GM12864 (cell line): ENCODE data around the gene HOXD13.

Experiments
- DNase-seq: peaks from one replicate; pipeline ENCODE4 v3.0.0-alpha.2; 2011; ENCODE audit warnings: low read depth
- H3K4me3 ChIP-seq: 2 replicates; pipeline ENCODE4 v1.5.1; 2011; ENCODE audit warnings: mild to moderate bottlenecking, low read depth, low read length, control low read depth
- CTCF ChIP-seq: IDR thresholded peaks from 2 replicates; pipeline ENCODE4 v1.5.1; 2011; ENCODE audit warnings: low read depth, mild to moderate bottlenecking, moderate library complexity, low read length, control low read depth, inconsistent platforms; ENCODE audit errors: missing control alignments

Gene HOXD13

GRCh38 chr2:176112375-176113302 is 20.1 kb downstream of the HOXD13 start:
- no peak for TF ChIP-seq CTCF
- no peak overlapping the region for H3K4me3 ChIP-seq
- DNase-seq, result no peak

DNA sequence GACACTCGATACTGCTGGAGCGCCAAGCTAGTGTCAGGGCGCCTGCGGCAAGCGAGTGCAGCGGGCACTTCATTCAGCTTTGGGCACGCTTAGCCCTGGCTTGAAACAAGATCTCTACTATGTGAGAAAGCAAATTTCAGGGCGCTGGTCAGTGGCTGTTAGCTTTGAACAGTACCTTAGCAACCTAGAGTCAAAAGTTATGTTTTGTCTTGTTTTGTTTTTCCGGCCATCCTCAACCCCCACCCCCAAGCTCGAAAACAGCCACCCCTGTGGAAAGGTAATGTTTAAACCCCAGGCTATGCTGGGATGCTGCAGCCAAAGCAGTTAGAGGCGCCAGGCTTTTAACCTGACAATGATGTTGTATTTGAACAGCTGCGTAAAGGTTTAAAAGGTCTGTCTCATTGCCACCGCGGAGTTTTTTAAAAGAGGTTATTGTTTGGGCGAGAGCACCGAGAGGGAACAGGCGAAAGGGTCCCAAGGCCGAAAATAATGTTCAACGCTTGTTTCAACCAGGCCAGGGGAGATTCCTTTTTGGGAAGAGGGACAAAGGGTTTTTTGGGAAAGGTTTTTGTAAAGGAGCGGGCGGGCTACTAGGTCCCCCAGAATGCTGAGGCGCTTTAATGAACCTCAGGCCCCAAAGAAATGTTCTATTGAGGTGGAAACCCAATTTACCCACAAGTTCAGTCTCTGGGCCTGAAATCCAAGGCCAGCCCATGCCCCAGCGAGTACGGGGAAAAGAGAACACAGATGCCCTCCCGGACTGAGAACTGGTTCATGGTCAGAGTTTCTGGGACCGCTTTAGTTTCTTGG is 21.8 kb downstream of the HOXD13 start:
- no peak for TF ChIP-seq CTCF
- no peak for DNase-seq
- no peak overlapping the region for H3K4me3 ChIP-seq

- H3K4me3 ChIP-seq, result no peak overlapping the region
- no peak for TF ChIP-seq CTCF
- DNase-seq, result no peak
Measured at GRCh38 chr2:176114930-176115625, 22.6 kb downstream of the HOXD13 start.

DNA sequence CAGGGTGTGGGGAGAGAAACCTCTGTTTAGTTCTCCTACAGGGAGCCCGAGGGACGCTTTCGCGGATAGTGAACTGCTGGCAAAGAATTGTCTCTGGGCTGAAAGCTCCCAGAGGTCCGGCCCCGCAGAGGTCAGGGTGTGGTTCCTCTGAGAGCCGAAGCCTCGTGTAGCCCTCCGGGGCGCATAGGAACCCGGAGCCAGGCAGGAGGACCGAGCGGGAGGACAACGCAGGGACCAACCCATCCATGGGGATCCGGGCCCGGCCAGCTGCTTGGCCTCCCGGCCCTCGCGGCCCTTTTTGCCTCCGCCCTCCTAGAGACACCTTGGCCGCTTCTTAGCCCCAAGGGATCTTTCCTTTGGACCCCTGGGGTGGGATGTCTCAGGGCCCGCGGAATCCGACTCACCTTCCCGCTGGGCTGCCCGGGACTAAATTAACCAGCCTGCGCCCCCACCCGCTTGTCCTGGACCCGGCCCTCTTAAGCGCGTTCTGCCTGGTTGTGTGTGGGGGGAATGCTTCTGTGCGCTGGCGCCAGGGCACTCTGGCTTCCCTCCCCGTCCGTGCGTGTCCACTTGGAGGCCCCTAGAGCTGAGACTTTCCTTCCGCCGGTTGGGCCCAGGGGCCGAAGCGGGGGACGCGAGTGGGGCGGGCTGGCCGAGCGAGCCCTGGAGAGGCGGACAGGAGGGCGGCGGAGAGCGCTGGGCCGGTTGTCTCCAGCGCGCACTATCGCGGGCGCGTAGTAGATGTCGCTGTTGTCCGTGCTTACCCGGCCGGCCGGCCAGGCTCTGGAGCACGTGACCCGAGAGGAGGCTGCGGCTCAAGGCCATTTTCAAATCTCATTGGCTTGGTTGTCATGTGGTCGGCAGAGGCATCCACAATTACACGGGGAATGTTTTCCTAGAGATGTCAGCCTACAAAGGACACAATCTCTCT is 23.6 kb downstream of the HOXD13 start, which contains the start of gene HOXD10:
Gene HOXD10 (plus strand): TSS at position 896 of the 931 bp plus-strand sequence. CDS start 56 bp downstream, outside the sequence.
- H3K4me3 ChIP-seq, result no peak within 1 kb of the TSS
- DNase-seq, result no peak
- TF ChIP-seq CTCF, result no peak

GRCh38 chr2:176117162-176117822 is 24.8 kb downstream of the HOXD13 start:
- TF ChIP-seq CTCF, result no peak
- H3K4me3 ChIP-seq, result no peak overlapping the region
- no peak for DNase-seq
